HEK293T (cell line): ENCODE data around the gene PLA2G3.

Experiments used
- ARNT ChIP-seq: fragments of 450-650 bp; IDR thresholded peaks from 2 replicates; pipeline ENCODE4 v1.6.1; 2017; ENCODE audit warnings: mild to moderate bottlenecking
- FOXA1 ChIP-seq: fragments of 450-650 bp; IDR thresholded peaks from 2 replicates; pipeline ENCODE4 v1.6.1; 2016; ENCODE audit warnings: mild to moderate bottlenecking
- FOXM1 ChIP-seq: fragments of 450-650 bp; IDR thresholded peaks from 2 replicates; pipeline ENCODE4 v1.6.1; 2017; ENCODE audit warnings: mild to moderate bottlenecking, borderline replicate concordance
- L3MBTL2 ChIP-seq: fragments of 450-650 bp; conservative IDR thresholded peaks from 2 replicates; pipeline ENCODE4 v1.6.1; 2016; ENCODE audit warnings: mild to moderate bottlenecking
- SP1 ChIP-seq: fragments of 450-650 bp; IDR thresholded peaks from 2 replicates; pipeline ENCODE4 v1.6.1; 2017
- SUZ12 ChIP-seq: fragments of 450-650 bp; IDR thresholded peaks from 2 replicates; pipeline ENCODE4 v1.6.1; 2016; ENCODE audit warnings: mild to moderate bottlenecking
- ZNF384 ChIP-seq: fragments of 450-650 bp; IDR thresholded peaks from 2 replicates; pipeline ENCODE4 v1.6.1; 2016

DNA sequence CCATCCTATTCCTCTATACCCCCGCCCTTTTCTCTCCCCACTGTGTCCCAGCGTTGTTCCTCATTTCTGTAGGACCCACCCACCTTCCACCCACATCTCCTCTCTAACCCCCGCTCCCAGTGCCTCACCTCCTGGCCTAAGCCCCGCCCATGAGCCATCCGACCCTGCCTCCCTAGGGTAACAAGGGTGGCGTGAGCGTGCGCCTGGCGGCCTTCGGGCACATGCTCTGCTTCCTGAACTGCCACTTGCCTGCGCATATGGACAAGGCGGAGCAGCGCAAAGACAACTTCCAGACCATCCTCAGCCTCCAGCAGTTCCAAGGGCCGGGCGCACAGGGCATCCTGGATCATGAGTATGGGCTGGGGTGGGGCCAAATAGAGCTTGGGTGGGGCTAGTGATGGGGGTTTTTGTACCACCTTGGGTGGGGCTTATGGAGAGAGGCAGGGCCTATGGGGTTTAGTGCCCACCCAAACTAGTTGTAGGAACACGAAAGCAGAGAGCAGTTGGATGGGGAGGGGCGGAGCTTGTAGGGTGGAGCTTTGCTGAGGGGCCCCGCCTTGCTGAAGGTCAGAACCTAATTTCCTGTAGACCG is 13.0 kb downstream of the PLA2G3 start:
- TF ChIP-seq ZNF384 (no peak), FOXM1 (no peak), L3MBTL2 (no peak), FOXA1 (no peak), SP1 (no peak), SUZ12 (no peak), ARNT (no peak)
